NCI-H524 (cell line): Measurements from ENCODE around the gene ZNF410.
"Not testable (repeated sequence)": the region's sequence is repeated elsewhere in the genome, so short reads cannot be mapped to it uniquely, and the experiment has no call there.

Experiments used
- DNase-seq, 2 experiments: peaks; one replicate each; lab custom pipeline; 2025; lab: John Stamatoyannopoulos, UW

Gene ZNF410

GRCh38 chr14:73884438-73885190 is 2.0 kb upstream of the ZNF410 start:
- no peak for DNase-seq

GRCh38 chr14:73887318-73887616 is 608 bp downstream of the ZNF410 start:
- DNase-seq: no peak

- no peak for DNase-seq
These were observed 1.2 kb downstream of the ZNF410 start for GRCh38 chr14:73887694-73888459.

- no peak for DNase-seq
These were observed 1.7 kb downstream of the ZNF410 start for GRCh38 chr14:73888460-73888725.

GRCh38 chr14:73888971-73889370 is 2.3 kb downstream of the ZNF410 start:
- no peak for DNase-seq

GRCh38 chr14:73889376-73889775 is 2.7 kb downstream of the ZNF410 start:
- DNase-seq: no peak

- not testable (repeated sequence) for DNase-seq
These were observed 7.6 kb downstream of the ZNF410 start for GRCh38 chr14:73894180-73894687.

GRCh38 chr14:73895939-73896338 is 9.3 kb downstream of the ZNF410 start:
- no peak for DNase-seq

- DNase-seq: no peak
These were observed 9.9 kb downstream of the ZNF410 start for GRCh38 chr14:73896521-73896920.

- DNase-seq: no peak
These were observed 16.4 kb downstream of the ZNF410 start for GRCh38 chr14:73903028-73903427.

- DNase-seq: no peak
These were observed 23.0 kb downstream of the ZNF410 start for GRCh38 chr14:73909681-73910080.

- DNase-seq: no peak
These were observed 26.6 kb downstream of the ZNF410 start for GRCh38 chr14:73913256-73913655.

- DNase-seq: no peak
These were observed 29.7 kb downstream of the ZNF410 start for GRCh38 chr14:73916324-73916723.

- DNase-seq: not testable (repeated sequence)
These were observed 32.8 kb downstream of the ZNF410 start for GRCh38 chr14:73919457-73919856.

- DNase-seq: no peak
These were observed 37.7 kb downstream of the ZNF410 start for GRCh38 chr14:73924337-73924736.

- peak in 1 of 2 experiments; percentile 52 for DNase-seq
These were observed 49.0 kb downstream of the ZNF410 start for GRCh38 chr14:73935666-73936065.

GRCh38 chr14:73936548-73936947 is 49.9 kb downstream of the ZNF410 start:
- DNase-seq: no peak

- DNase-seq: no peak
These were observed 50.4 kb downstream of the ZNF410 start for GRCh38 chr14:73937012-73937411.

- no peak for DNase-seq
These were observed 55.5 kb downstream of the ZNF410 start for GRCh38 chr14:73942180-73942579.

- no peak for DNase-seq
These were observed 56.4 kb downstream of the ZNF410 start for GRCh38 chr14:73943083-73943482.

- no peak for DNase-seq
These were observed 57.9 kb downstream of the ZNF410 start for GRCh38 chr14:73944432-73945158.

GRCh38 chr14:73945159-73945670 is 58.6 kb downstream of the ZNF410 start:
- no peak for DNase-seq
